Activated effector memory CD4-positive, alpha-beta T cell treated with anti-CD3 and anti-CD28 coated beads, Interleukin-2, amount 50 U/mL, for 16 hours (primary cell): ENCODE measurements around the gene FLVCR1.
"Not testable (repeated sequence)": the region's sequence is repeated elsewhere in the genome, so short reads cannot be mapped to it uniquely, and the experiment has no call there.

Experiments
- DNase-seq: peaks from one replicate; pipeline ENCODE4 v3.0.0-alpha.2; 2020

The FLVCR1 gene

GRCh38 chr1:212857992-212858460 lies at the start of gene FLVCR1:
FLVCR1 (plus strand) TSS chr1:212858275; CDS start chr1:212858453, 178 bp downstream.
- peak; percentile 97 for DNase-seq

- DNase-seq: no peak
These were observed 43.3 kb upstream of the FLVCR1 start for GRCh38 chr1:212814537-212815334.

- no peak for DNase-seq
These were observed 41.4 kb upstream of the FLVCR1 start for GRCh38 chr1:212816567-212817278.

DNA sequence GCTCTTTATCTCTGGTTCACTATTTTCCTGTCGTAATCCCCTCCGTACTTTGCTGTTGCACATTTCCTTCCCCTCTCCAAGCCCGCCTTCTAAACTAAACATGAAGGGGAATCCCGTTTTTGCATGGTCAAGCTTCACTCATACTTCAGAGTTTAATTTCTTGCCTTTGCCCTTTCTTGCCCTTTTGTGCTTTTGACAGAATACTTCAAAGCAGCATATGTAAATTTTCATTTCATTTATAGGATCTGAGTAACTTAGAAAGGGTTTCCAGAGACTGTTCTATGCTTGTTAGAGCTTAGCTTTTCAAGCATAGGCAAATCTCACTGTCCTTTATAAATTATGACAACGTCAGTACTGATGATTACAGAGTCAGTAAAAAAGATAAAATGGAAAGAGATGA lies 38.3 kb upstream of the FLVCR1 start:
- DNase-seq: no peak

GRCh38 chr1:212820969-212821368 lies 37.1 kb upstream of the FLVCR1 start:
- no peak for DNase-seq

DNA sequence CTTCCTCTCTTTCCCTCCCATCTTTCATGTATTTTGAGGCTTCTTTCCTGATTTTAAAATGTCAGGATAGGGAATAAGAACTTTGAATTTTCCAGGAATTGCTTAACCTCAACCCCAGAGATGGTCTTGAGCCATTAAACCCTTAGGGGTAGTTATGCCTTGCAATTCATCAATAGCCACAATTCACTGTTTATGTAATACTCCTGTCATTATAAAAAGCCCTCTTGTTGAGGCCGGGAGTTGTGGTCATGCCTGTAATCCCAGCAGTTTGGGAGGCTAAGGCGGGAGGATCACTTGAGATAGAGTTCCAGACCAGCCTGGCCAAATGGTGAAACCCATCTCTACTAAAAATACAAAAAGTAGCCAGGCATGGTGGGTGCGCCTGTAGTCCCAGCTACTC lies 35.1 kb upstream of the FLVCR1 start:
- DNase-seq: no peak

DNA sequence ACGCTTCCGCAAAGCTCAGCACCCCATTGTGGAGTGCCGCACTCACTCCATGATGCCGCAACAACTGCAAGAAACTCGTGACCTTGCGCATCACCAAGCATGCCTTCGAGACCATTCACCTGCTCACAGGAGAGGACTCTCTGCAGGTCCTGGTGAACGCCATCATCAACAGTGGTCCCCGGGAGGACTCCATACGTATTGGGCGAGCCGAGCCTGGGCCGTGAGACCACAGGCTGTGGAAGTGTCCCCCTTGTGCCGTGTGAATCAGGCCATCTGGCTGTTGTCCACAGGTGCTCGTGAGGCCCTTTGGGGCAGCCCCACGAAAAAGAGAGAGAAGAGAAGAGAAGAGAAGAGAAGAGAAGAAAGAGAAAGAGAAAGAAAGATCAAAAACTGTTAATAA lies 33.9 kb upstream of the FLVCR1 start:
- DNase-seq: no peak

DNA sequence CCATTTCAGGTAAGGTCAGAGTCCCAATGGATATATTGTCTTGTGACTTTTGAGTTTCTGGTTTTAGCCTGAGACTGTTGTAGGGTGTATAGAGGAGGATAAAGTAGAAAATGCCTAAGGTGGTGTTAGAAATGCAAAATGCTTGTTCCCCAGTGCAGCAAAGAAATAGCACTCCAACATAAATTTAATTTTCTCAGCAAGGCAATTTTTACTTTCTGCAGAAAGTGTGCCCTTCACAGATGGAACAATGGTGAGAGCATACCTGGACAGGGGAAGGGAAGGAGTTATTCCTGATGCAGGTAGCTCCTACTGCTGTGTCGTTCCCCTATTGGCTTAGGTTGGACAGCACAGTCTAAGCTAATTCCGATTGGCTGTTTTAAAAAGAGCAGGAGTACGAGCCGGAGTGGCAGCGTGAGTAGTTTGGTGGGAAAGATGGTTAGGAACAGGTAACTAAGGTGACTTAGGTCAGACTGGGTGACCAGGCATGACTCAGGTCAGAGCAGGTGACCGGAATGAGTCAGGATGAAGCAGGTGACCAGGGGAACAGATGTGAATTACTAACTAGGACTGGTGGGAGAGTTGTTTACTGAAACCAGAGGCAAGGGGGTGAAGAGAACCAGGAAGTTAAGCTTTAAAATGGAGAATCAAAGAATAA lies 32.1 kb upstream of the FLVCR1 start:
- no peak for DNase-seq

- DNase-seq: no peak
These were observed 30.8 kb upstream of the FLVCR1 start for GRCh38 chr1:212827171-212827776.

- no peak for DNase-seq
These were observed 30.2 kb upstream of the FLVCR1 start for GRCh38 chr1:212827831-212828278.

DNA sequence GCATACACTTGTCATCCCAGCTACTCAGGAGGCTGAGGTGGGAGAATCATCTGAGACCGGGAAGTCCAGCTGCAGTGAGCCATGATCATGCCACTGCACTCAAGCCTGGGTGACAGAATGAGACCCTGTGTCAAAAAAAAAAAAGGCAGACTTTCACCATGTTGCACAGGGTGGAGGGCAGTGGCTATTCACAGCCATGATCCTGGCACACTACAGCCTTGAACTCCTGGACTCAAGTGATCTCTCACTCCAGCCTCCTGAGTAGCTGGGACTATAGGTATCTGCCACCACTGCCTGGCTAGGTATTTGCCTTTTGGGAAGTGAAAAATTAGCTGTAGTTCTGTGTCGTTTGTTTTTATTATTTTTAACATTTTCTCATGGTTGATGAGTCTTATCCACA lies 29.7 kb upstream of the FLVCR1 start:
- DNase-seq: no peak

DNA sequence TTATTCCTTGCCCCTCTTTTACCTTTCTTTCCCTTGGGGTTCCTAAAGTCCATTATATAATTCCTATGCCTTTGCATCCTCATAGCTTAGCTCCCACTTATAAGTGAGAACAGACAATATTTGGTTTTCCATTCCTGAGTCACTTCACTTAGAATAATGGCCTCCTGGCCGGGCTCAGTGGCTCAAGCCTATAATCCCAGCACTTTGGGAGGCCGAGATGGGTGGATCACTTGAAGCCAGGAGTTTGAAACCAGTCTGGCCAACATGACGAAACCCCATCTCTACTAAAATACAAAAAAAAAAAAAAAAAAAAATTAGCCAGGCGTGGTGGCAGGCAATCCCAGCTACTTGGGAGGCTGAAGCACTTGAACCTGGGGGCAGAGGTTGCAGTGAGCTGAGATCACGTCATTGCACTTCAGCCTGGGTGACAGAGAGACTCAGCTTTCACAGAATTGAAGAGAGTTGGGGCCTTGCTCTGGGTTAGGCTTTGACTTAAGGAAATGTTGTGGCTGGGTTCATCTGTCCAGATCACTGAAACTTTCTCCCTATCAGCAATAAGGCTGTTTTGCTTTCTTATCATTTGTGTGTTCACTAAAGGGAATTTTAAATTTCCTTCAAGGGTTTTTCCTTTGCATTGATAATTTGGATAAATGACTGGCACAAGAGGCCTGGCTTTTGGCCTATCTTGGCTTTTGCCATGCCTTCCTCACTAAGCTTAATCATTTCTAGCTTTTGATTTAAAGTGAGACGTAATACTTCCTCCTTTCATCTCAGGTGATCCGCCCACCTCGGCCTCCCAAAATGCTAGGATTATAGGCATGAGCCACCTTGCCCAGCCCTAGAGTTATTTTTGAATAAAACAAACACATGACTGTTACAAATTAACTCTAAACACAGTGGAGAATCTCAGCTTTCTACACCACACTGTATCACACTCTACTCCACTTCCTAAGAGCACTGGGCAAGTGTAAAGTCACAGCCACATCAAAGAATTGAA lies 24.6 kb upstream of the FLVCR1 start:
- not testable (repeated sequence) for DNase-seq

DNA sequence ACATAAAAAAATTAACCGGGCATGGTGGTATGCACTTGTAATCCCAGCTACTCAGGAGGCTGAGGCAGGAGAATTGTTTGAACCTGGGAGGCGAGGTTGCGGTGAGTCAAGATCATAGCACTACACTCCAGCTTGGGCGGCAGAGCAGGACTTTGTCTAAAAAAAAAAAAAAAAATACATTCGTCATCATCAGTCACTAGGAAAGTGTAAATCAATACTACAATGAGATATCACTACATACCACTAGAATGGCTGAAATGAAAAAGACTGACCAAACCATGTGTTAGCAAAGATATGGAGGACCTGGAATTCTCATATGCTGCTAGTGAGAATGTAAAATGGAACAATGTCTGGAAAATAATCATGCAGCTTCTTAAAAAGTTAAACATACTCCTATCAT lies 19.9 kb upstream of the FLVCR1 start:
- no peak for DNase-seq

DNA sequence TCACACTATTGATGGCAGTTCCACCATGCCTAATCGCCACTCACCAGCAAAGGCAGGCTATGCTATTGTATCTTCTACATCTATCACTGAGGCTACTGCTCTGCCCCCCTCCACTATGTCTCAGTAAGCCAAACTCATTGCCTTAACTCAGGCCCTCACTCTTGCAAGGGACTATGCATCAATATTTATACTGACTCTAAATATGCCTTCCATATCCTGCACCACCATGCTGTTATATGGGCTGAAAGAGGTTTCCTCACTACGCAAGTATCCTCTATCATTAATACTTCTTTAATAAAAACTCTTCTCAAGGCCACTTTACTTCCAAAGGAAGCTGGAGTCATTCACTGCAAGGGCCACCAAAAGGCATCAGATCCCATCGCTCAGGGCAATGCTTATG lies 13.6 kb upstream of the FLVCR1 start:
- not testable (repeated sequence) for DNase-seq

- DNase-seq: no peak
These were observed 10.5 kb upstream of the FLVCR1 start, which contains the start of gene SPATA45 for GRCh38 chr1:212847549-212847948. SPATA45 (minus strand) TSS chr1:212847649; CDS start chr1:212836149, 11,500 bp downstream.

DNA sequence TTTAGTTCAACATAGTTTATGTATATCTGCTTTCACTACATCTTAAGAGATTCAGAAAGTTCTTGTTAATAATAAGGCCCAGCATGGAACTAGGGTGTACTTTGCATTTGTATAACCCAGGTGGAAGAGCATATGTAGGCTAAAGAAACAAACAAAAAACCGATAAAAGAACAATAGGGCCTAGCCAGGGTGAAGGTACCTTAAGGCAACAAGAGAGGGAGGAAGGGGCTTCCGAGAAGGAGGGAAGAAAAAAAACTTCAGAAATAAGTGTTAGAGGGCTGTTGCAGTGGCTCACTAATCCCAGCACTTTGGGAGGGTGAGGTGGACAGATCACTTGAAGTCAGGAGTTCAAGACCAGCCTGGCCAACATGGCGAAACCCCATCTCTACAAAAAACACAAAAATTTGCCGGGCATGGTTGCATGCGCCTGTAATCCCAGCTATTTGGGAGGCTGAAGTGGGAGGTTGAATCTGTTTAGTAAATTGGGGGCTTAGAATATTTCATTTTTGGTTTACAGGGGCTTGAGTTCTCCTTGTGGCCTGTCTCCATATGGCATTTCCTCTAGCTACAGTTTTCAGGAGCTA lies 5.9 kb upstream of the FLVCR1 start:
- DNase-seq: no peak

DNA sequence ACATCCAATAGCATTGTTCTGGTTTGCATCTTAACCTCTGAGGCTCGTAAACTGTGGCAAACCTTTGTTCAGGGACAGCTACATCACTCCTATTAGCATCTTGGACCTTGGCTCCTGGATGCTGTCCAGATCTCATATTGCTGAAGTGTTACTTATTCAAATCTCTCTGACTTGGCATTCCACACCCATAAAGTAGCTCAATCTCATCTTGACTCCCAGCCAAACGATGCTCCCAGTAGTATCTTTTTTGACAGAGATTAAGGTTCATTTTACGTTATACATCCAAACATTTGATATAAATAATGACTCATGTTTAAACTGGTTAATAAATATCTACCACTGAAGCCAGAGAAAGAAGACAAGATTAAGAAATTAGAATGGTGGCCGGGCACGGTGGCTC lies 4.4 kb upstream of the FLVCR1 start:
- DNase-seq: no peak

- no peak for DNase-seq
These were observed 1.3 kb upstream of the FLVCR1 start for GRCh38 chr1:212856755-212857154.

DNA sequence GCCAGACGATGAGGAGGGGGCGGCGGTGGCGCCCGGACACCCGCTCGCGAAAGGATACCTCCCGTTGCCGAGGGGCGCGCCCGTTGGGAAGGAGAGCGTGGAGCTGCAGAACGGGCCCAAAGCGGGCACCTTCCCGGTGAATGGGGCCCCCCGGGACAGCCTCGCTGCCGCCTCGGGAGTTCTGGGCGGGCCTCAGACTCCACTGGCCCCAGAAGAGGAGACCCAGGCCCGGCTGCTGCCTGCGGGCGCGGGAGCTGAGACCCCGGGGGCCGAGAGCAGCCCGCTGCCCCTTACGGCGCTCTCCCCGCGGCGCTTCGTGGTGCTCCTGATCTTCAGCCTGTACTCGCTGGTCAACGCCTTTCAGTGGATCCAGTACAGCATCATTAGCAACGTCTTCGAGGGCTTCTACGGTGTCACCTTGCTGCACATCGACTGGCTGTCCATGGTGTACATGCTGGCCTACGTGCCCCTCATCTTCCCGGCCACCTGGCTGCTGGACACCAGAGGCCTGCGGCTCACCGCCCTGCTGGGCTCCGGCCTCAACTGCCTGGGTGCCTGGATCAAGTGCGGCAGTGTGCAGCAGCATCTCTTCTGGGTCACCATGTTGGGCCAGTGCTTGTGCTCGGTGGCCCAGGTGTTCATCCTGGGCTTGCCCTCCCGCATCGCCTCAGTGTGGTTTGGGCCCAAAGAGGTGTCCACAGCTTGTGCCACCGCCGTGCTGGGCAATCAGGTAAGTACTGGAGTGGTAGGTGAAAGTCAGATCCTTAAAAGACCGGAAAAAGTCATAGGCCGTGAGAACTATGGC lies 588 bp downstream of the FLVCR1 start:
- peak; percentile 65 for DNase-seq
